ENCODE data around the gene EDAR. TPM values are rescaled to one million over a fixed set of nuclear protein-coding genes. Genes with fewer than 3 reads are reported as not detected.

The EDAR gene
- total RNA-seq, 1 donor from 2014 or later: 1.0 TPM

GRCh38 chr2:108916122-108916795, 72.8 kb downstream of the EDAR start:
- Histone ChIP-seq H3K4me3 (ENCODE audit: low read depth, low read length) (no peak overlapping the region), H3K27me3 (ENCODE audit: control insufficient read depth, insufficient read depth, low read length) (peaks cover 4% of the 10 kb centered on the region), H3K36me3 (ENCODE audit: control insufficient read depth, insufficient read depth, low read length) (no peaks in the 10 kb centered on the region)
- TF ChIP-seq CTCF (IDR thresholded peaks at IDR 0.05; ENCODE audit: insufficient read depth, low read length, poor library complexity, severe bottlenecking): no peak
- no peak for DNase-seq (ENCODE audit: low read depth)

GRCh38 chr2:108912629-108912902, 76.5 kb downstream of the EDAR start:
- peaks cover 6% of the 10 kb centered on the region for H3K27me3 ChIP-seq (ENCODE audit: control insufficient read depth, insufficient read depth, low read length)
- H3K4me3 ChIP-seq (ENCODE audit: low read depth, low read length): no peak overlapping the region
- H3K36me3 ChIP-seq (ENCODE audit: control insufficient read depth, insufficient read depth, low read length): no peaks in the 10 kb centered on the region
- no peak for DNase-seq (ENCODE audit: low read depth)
- TF ChIP-seq CTCF (IDR thresholded peaks at IDR 0.05; ENCODE audit: insufficient read depth, low read length, poor library complexity, severe bottlenecking): no peak

- H3K4me3 ChIP-seq (ENCODE audit: low read depth, low read length): no peak overlapping the region
- no peak for DNase-seq (ENCODE audit: low read depth)
- no peak for TF ChIP-seq CTCF (IDR thresholded peaks at IDR 0.05; ENCODE audit: insufficient read depth, low read length, poor library complexity, severe bottlenecking)
- peaks cover 6% of the 10 kb centered on the region for H3K27me3 ChIP-seq (ENCODE audit: control insufficient read depth, insufficient read depth, low read length)
- H3K36me3 ChIP-seq (ENCODE audit: control insufficient read depth, insufficient read depth, low read length): no peaks in the 10 kb centered on the region
Observed at GRCh38 chr2:108911807-108912628, 77.0 kb downstream of the EDAR start.

- DNase-seq (ENCODE audit: low read depth): no peak
- TF ChIP-seq CTCF (IDR thresholded peaks at IDR 0.05; ENCODE audit: insufficient read depth, low read length, poor library complexity, severe bottlenecking): no peak
- Histone ChIP-seq H3K36me3 (ENCODE audit: control insufficient read depth, insufficient read depth, low read length) (no peaks in the 10 kb centered on the region), H3K4me3 (ENCODE audit: low read depth, low read length) (no peak overlapping the region), H3K27me3 (ENCODE audit: control insufficient read depth, insufficient read depth, low read length) (peaks cover 2% of the 10 kb centered on the region)
Observed at GRCh38 chr2:108911401-108911800, 77.6 kb downstream of the EDAR start.

GRCh38 chr2:108910541-108911396, 78.3 kb downstream of the EDAR start:
- no peak for DNase-seq (ENCODE audit: low read depth)
- TF ChIP-seq CTCF (IDR thresholded peaks at IDR 0.05; ENCODE audit: insufficient read depth, low read length, poor library complexity, severe bottlenecking): no peak
- no peaks in the 10 kb centered on the region for H3K36me3 ChIP-seq (ENCODE audit: control insufficient read depth, insufficient read depth, low read length)
- no peak overlapping the region for H3K4me3 ChIP-seq (ENCODE audit: low read depth, low read length)
- peaks cover 2% of the 10 kb centered on the region for H3K27me3 ChIP-seq (ENCODE audit: control insufficient read depth, insufficient read depth, low read length)
